ENCODE data around the gene ZDHHC14.
"Not testable (repeated sequence)": the region's sequence is repeated elsewhere in the genome, so short reads cannot be mapped to it uniquely, and the experiment has no call there.

The ZDHHC14 gene

GRCh38 chr6:157585274-157586087 is 204.5 kb downstream of the ZDHHC14 start:
- TF ChIP-seq, protein P1, sequence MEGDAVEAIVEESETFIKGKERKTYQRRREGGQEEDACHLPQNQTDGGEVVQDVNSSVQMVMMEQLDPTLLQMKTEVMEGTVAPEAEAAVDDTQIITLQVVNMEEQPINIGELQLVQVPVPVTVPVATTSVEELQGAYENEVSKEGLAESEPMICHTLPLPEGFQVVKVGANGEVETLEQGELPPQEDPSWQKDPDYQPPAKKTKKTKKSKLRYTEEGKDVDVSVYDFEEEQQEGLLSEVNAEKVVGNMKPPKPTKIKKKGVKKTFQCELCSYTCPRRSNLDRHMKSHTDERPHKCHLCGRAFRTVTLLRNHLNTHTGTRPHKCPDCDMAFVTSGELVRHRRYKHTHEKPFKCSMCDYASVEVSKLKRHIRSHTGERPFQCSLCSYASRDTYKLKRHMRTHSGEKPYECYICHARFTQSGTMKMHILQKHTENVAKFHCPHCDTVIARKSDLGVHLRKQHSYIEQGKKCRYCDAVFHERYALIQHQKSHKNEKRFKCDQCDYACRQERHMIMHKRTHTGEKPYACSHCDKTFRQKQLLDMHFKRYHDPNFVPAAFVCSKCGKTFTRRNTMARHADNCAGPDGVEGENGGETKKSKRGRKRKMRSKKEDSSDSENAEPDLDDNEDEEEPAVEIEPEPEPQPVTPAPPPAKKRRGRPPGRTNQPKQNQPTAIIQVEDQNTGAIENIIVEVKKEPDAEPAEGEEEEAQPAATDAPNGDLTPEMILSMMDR (IDR thresholded peaks at IDR 0.05; ENCODE audit: low read depth, low read length) = no peak
- no peak overlapping the region for H3K4me3 ChIP-seq (ENCODE audit: low read depth, low read length)

GRCh38 chr6:157586088-157586414 is 205.1 kb downstream of the ZDHHC14 start:
- H3K4me3 ChIP-seq (ENCODE audit: low read depth, low read length) = no peak overlapping the region
- TF ChIP-seq, protein P1 (IDR thresholded peaks at IDR 0.05; ENCODE audit: low read depth, low read length) = no peak

DNA sequence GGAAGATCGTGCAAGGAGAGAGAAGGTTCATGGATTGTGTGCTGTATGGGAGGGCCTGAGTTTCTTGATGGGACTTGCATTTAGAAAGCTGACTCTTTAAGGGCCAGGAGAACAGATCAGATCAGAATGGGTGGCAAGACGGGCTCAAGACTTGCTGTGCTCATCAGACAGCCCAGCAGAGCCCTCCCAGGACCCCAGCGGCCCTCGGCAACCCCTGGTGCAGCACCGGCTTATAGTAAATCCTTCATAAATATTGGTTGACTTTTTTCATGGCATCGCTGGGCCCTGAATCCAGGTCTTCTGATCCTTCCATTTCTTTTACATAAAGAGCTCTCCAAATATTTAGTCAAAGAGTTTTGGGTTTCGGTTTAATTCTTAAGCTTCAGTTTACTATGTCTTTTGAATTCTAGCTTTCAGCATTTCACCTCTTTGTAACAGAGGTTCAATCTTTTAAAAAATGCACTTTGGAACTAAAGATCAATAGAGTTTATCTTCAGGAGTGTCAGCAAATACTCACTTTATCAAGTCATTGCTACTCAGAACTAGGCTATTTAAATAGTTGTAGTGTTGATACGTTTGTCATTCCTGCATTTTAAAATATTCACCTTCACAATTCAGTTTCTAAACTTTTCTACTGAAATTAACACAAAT is 205.6 kb downstream of the ZDHHC14 start:
- no peak overlapping the region for H3K4me3 ChIP-seq (ENCODE audit: low read depth, low read length)
- TF ChIP-seq, protein P1 (IDR thresholded peaks at IDR 0.05; ENCODE audit: low read depth, low read length) = no peak

- TF ChIP-seq, protein P1 (IDR thresholded peaks at IDR 0.05; ENCODE audit: low read depth, low read length) = no peak
- H3K4me3 ChIP-seq (ENCODE audit: low read depth, low read length) = no peak overlapping the region
Measured at GRCh38 chr6:157587127-157587926, 206.3 kb downstream of the ZDHHC14 start.

- not testable (repeated sequence) for H3K4me3 ChIP-seq (ENCODE audit: low read depth, low read length)
Measured at GRCh38 chr6:157590654-157591053, 209.7 kb downstream of the ZDHHC14 start.

GRCh38 chr6:157592541-157592940 is 211.6 kb downstream of the ZDHHC14 start:
- TF ChIP-seq, protein P1 (IDR thresholded peaks at IDR 0.05; ENCODE audit: low read depth, low read length) = no peak
- no peak overlapping the region for H3K4me3 ChIP-seq (ENCODE audit: low read depth, low read length)

- no peak overlapping the region for H3K4me3 ChIP-seq (ENCODE audit: low read depth, low read length)
- TF ChIP-seq, protein P1 (IDR thresholded peaks at IDR 0.05; ENCODE audit: low read depth, low read length) = no peak
Measured at GRCh38 chr6:157592980-157593379, 212.0 kb downstream of the ZDHHC14 start.
